ENCODE data around the gene VARS2.

DNA sequence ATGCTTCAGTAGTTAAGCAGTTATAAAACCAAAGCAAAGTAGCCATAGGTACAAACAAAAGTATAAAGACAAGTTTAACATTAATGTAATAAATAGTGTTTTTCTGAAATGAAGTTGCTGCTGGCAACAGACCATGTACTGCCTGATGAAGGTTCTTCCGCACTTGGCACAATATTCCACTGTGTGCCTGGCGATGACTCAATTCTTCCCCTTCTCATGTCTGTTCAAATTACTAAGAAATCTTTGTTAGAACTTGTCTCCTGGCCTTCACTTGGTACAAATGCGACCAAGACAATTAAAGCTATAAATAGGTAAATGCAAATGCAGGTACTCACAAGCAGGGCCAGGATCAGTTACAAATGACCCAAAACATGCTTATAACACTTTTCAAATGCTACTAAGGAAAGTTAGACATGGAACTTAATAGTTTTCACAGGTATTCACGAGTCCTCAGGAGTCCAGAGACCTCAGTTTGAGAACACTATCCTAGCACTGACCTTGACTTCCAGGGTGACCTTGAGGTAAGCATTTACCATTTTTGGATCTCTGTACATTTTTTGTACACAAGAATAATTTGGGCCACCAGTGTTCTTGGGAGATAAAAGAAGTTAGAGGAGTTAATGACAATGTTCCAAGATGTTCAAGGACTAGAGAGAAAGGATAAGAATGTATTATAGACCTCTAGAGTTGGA lies 37.9 kb upstream of the VARS2 start:
- no peak for TF ChIP-seq CTCF (IDR thresholded peaks at IDR 0.05; ENCODE audit: low read length)
- TF ChIP-seq EZH2phosphoT487 (IDR thresholded peaks at IDR 0.05; ENCODE audit: low read length): no peak
- no peak for TF ChIP-seq EZH2 (optimal IDR thresholded peaks at IDR 0.05; ENCODE audit: low read depth, low read length)

All from MM.1S (cell line).